Liver (tissue), 9 donors: ENCODE data around the gene KLK1. TPM values are rescaled to one million over a fixed set of nuclear protein-coding genes. Genes with fewer than 3 reads are reported as not detected.

Experiments used
- DNase-seq: peaks from one replicate; pipeline ENCODE4 v3.0.0-alpha.2; 2017; ENCODE audit warnings: low spot score
- H3K27ac ChIP-seq, 2 donors: one replicate each; pipeline ENCODE4 v1.7.0; 2013; ENCODE audit warnings: inconsistent platforms in 2 of 2, low read length in 2 of 2, control low read depth in 1 of 2, low read depth in 1 of 2, mild to moderate bottlenecking in 1 of 2
- H3K27me3 ChIP-seq, 4 donors: one replicate each; pipeline versions ENCODE4 v1.6.1 to v1.7.0; 2013; ENCODE audit warnings: low read length in 3 of 4, inconsistent platforms in 1 of 4, mild to moderate bottlenecking in 1 of 4, moderate library complexity in 1 of 4; ENCODE audit not compliant: control insufficient read depth in 4 of 4, insufficient read depth in 4 of 4
- H3K36me3 ChIP-seq, 4 donors: one replicate each; pipeline versions ENCODE4 v1.6.1 to v1.7.0; 2013; ENCODE audit warnings: low read length in 3 of 4, mild to moderate bottlenecking in 3 of 4, low read depth in 1 of 4, moderate library complexity in 1 of 4; ENCODE audit not compliant: control insufficient read depth in 4 of 4, insufficient read depth in 3 of 4
- H3K4me1 ChIP-seq, 4 donors: one replicate each; pipeline versions ENCODE4 v1.6.1 to v1.7.0; 2013; ENCODE audit warnings: low read length in 3 of 4, mild to moderate bottlenecking in 3 of 4, moderate library complexity in 1 of 4; ENCODE audit not compliant: control insufficient read depth in 4 of 4, insufficient read depth in 4 of 4
- H3K4me3 ChIP-seq, 3 donors: one replicate each; pipeline versions ENCODE4 v1.6.1 to v1.7.0; 2013; ENCODE audit warnings: low read length in 3 of 3, control low read depth in 1 of 3, low read depth in 1 of 3, mild to moderate bottlenecking in 1 of 3
- H3K9ac ChIP-seq, 2 donors: one replicate each; pipeline ENCODE4 v1.7.0; 2013; ENCODE audit warnings: low read length in 2 of 2, mild to moderate bottlenecking in 2 of 2, moderate library complexity in 2 of 2, control low read depth in 1 of 2, low read depth in 1 of 2
- H3K9me3 ChIP-seq, 4 donors: one replicate each; pipeline versions ENCODE4 v1.6.1 to v1.7.0; 2013; ENCODE audit warnings: low read length in 3 of 4; ENCODE audit not compliant: control insufficient read depth in 4 of 4
- FOXA1 ChIP-seq: IDR thresholded peaks from 2 replicates; pipeline ENCODE4 v1.6.1; 2016; ENCODE audit warnings: antibody characterized with exemption
- HNF4A ChIP-seq, 2 donors: conservative IDR thresholded peaks; 2 replicates each; pipeline ENCODE4 v1.6.1; 2016; ENCODE audit warnings: antibody characterized with exemption in 2 of 2, mild to moderate bottlenecking in 2 of 2
- HNF4G ChIP-seq: IDR thresholded peaks from 2 replicates; pipeline ENCODE4 v1.6.1; 2016; ENCODE audit warnings: antibody characterized with exemption
- JUND ChIP-seq, 2 donors: IDR thresholded peaks; 2 replicates each; pipeline ENCODE4 v1.6.1; 2016; ENCODE audit warnings: antibody characterized with exemption in 2 of 2
- RAD21 ChIP-seq, 2 donors: IDR thresholded peaks; 2 replicates each; pipeline ENCODE4 v1.6.1; 2016; ENCODE audit warnings: antibody characterized with exemption in 2 of 2, mild to moderate bottlenecking in 2 of 2
- RXRA ChIP-seq, 2 donors: IDR thresholded peaks; 2 replicates each; pipeline ENCODE4 v1.6.1; 2017 to 2018; ENCODE audit warnings: antibody characterized with exemption in 2 of 2, mild to moderate bottlenecking in 1 of 2
- TAF1 ChIP-seq: conservative IDR thresholded peaks from 2 replicates; pipeline ENCODE4 v1.6.1; 2016; ENCODE audit warnings: antibody characterized with exemption, mild to moderate bottlenecking
- WGBS: extraction: QIAGEN DNeasy Blood & Tissue Kit; methylation state at CpG from one replicate; pipeline ENCODE4 v1.1.7; 2013; 5-methylcytosine and 5-hydroxymethylcytosine counted together
- polyA plus RNA-seq, 2 donors: library from polyadenylated mRNA; stranded (reverse) in 1 of 2; unstranded in 1 of 2; fragments of 200-250 nt in 1 of 2; fragments of >200 nt in 1 of 2; fragmentation: Nextera tagmentation in 1 of 2; extraction: Ambion mirVana in 1 of 2; gene quantifications; one replicate each; pipeline versions ENCODE4 v1.2.1 to v1.2.3, GENCODE V29; 2013 to 2015
- total RNA-seq, 2 donors: library from RNA; depleted of rRNA; stranded (reverse); fragments of >200 nt; gene quantifications; one replicate each; pipeline ENCODE4 v1.2.3, GENCODE V29; 2014
- TF ChIP-seq, protein P1 (sequence below): IDR thresholded peaks from 2 replicates; pipeline ENCODE4 v1.6.1; 2016; ENCODE audit warnings: antibody characterized with exemption, mild to moderate bottlenecking
- TF ChIP-seq, protein P2 (sequence below): IDR thresholded peaks from 2 replicates; pipeline ENCODE4 v1.6.1; 2016; ENCODE audit warnings: antibody characterized with exemption
- TF ChIP-seq, protein P3 (sequence below): fragments of 150-350 bp; IDR thresholded peaks from 2 replicates; pipeline ENCODE4 v1.5.1; 2017; ENCODE audit warnings: improper control_type of control experiment, low read depth, low read length; ENCODE audit not compliant: missing input control
- TF ChIP-seq, protein P4 (sequence below): IDR thresholded peaks from 2 replicates; pipeline ENCODE4 v1.6.1; 2016; ENCODE audit warnings: antibody characterized with exemption
- donor health status: healthy.
- donor health status: healthy.
- donor health status: healthy.
- donor health status: healthy.
- donor health status: healthy.

KLK1 gene
- not detected for total RNA-seq
- polyA plus RNA-seq: not detected

DNA sequence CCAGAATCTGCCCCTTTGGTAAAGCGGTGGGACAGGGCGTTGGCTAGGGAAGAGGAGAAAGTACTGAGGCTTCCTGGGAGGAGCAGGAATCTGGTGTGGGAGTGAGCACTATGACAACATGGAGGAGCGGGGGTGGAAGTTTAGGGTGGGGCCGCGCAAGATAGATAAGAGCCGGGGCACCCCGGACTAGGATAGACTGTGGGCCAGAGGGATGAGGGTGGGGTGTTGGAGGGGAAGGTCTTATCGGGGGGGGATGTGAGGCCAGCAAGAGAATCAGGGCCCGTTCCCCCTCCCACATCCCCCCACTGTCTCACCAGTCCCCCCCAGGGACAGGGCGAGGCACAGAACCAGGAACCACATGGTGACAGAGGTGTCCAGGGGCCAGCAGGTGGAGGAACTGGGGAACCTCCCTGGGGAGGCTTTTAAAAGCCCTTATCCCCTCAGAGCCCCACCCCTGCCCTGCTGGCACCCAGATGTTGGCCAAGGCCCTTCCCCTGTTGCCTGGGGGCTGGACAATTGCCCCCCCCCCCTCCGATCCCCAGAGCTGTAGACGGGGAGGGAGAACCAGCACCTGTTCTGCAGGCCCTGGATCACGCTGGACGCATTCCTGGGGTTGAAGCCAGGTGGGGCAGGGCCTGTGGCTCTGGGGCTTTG is at the start of gene KLK1:
TSS of gene KLK1 (minus strand) at position 399 of the 654 bp plus-strand sequence. CDS start at position 360, 39 bp downstream.
- H3K27ac ChIP-seq: no peak within 1 kb of the TSS
- 62% methylated on average over 14 of the region's 14 CpGs for WGBS
- no peaks in the 10 kb centered on the region for H3K9me3 ChIP-seq
- TF ChIP-seq FOXA1 (no peak), TAF1 (no peak), RXRA (IDR thresholded peaks at IDR 0.05) (no peak), JUND (IDR thresholded peaks at IDR 0.05) (no peak), RAD21 (IDR thresholded peaks at IDR 0.05) (no peak)
- TF ChIP-seq, protein P1, sequence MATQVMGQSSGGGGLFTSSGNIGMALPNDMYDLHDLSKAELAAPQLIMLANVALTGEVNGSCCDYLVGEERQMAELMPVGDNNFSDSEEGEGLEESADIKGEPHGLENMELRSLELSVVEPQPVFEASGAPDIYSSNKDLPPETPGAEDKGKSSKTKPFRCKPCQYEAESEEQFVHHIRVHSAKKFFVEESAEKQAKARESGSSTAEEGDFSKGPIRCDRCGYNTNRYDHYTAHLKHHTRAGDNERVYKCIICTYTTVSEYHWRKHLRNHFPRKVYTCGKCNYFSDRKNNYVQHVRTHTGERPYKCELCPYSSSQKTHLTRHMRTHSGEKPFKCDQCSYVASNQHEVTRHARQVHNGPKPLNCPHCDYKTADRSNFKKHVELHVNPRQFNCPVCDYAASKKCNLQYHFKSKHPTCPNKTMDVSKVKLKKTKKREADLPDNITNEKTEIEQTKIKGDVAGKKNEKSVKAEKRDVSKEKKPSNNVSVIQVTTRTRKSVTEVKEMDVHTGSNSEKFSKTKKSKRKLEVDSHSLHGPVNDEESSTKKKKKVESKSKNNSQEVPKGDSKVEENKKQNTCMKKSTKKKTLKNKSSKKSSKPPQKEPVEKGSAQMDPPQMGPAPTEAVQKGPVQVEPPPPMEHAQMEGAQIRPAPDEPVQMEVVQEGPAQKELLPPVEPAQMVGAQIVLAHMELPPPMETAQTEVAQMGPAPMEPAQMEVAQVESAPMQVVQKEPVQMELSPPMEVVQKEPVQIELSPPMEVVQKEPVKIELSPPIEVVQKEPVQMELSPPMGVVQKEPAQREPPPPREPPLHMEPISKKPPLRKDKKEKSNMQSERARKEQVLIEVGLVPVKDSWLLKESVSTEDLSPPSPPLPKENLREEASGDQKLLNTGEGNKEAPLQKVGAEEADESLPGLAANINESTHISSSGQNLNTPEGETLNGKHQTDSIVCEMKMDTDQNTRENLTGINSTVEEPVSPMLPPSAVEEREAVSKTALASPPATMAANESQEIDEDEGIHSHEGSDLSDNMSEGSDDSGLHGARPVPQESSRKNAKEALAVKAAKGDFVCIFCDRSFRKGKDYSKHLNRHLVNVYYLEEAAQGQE: no peak
- TF ChIP-seq, protein P2, sequence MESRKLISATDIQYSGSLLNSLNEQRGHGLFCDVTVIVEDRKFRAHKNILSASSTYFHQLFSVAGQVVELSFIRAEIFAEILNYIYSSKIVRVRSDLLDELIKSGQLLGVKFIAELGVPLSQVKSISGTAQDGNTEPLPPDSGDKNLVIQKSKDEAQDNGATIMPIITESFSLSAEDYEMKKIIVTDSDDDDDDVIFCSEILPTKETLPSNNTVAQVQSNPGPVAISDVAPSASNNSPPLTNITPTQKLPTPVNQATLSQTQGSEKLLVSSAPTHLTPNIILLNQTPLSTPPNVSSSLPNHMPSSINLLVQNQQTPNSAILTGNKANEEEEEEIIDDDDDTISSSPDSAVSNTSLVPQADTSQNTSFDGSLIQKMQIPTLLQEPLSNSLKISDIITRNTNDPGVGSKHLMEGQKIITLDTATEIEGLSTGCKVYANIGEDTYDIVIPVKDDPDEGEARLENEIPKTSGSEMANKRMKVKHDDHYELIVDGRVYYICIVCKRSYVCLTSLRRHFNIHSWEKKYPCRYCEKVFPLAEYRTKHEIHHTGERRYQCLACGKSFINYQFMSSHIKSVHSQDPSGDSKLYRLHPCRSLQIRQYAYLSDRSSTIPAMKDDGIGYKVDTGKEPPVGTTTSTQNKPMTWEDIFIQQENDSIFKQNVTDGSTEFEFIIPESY: no peak
- TF ChIP-seq, protein P3, sequence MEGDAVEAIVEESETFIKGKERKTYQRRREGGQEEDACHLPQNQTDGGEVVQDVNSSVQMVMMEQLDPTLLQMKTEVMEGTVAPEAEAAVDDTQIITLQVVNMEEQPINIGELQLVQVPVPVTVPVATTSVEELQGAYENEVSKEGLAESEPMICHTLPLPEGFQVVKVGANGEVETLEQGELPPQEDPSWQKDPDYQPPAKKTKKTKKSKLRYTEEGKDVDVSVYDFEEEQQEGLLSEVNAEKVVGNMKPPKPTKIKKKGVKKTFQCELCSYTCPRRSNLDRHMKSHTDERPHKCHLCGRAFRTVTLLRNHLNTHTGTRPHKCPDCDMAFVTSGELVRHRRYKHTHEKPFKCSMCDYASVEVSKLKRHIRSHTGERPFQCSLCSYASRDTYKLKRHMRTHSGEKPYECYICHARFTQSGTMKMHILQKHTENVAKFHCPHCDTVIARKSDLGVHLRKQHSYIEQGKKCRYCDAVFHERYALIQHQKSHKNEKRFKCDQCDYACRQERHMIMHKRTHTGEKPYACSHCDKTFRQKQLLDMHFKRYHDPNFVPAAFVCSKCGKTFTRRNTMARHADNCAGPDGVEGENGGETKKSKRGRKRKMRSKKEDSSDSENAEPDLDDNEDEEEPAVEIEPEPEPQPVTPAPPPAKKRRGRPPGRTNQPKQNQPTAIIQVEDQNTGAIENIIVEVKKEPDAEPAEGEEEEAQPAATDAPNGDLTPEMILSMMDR: no peak
- TF ChIP-seq, protein P4, sequence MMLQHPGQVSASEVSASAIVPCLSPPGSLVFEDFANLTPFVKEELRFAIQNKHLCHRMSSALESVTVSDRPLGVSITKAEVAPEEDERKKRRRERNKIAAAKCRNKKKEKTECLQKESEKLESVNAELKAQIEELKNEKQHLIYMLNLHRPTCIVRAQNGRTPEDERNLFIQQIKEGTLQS: no peak
- H3K27me3 ChIP-seq: peaks cover 0 to 17% (median 9%) of the 10 kb centered on the region in 4 donors
- no peak within 1 kb of the TSS for H3K4me3 ChIP-seq
- H3K9ac ChIP-seq: no peak within 1 kb of the TSS
- DNase-seq: no peak
- H3K4me1 ChIP-seq: no peaks in the 10 kb centered on the region
- H3K36me3 ChIP-seq: no peaks in the 10 kb centered on the region

DNA sequence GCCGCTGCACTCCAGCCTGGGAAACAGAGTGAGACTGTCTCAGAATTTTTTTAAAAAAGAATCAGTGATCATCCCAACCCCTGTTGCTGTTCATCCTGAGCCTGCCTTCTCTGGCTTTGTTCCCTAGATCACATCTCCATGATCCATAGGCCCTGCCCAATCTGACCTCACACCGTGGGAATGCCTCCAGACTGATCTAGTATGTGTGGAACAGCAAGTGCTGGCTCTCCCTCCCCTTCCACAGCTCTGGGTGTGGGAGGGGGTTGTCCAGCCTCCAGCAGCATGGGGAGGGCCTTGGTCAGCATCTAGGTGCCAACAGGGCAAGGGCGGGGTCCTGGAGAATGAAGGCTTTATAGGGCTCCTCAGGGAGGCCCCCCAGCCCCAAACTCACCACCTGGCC is 49.5 kb upstream of the KLK1 start, which contains the start of gene KLK2:
TSS of gene KLK2 (plus strand) at position 384 of the 400 bp plus-strand sequence. CDS start 35 bp downstream, outside the sequence.
- DNase-seq: no peak
- no peak within 1 kb of the TSS for H3K4me3 ChIP-seq
- H3K27ac ChIP-seq: no peak within 1 kb of the TSS
- H3K9ac ChIP-seq: no peak within 1 kb of the TSS
- TF ChIP-seq HNF4A (conservative IDR thresholded peaks at IDR 0.05): no peak
- no peak for TF ChIP-seq JUND (IDR thresholded peaks at IDR 0.05)
- TF ChIP-seq HNF4G: no peak
- H3K27me3 ChIP-seq: peaks cover 0 to 13% (median 4%) of the 10 kb centered on the region in 4 donors
- no peaks in the 10 kb centered on the region for H3K9me3 ChIP-seq
- H3K4me1 ChIP-seq: no peaks in the 10 kb centered on the region
- 62% methylated on average over 3 of the region's 3 CpGs for WGBS
- no peaks in the 10 kb centered on the region for H3K36me3 ChIP-seq
